ENCODE measurements around the gene CFAP61.

CFAP61 gene

DNA sequence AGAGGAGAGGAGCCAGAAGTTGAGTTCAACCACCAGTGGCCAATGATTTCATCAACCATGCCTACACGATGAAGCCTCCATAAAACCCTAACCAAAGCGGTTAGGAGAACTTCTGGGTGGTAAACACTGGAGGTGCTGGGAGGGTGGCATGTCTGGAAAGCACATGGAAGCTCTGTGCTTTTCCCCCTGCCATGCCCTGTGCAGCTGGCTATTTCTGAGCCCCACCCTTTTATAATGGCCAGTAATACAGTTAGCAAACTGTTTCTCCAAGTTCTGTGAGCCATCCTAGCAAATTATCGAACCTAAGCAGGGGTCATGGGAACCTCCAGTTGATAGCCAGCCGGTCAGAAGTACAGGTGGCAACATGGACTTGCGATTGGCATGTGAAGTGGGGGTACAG is 167.8 kb downstream of the CFAP61 start:
- Histone ChIP-seq H3K36me3 (ENCODE audit: control insufficient read depth, insufficient read depth, low read length) (no peaks in the 10 kb centered on the region), H3K27me3 (ENCODE audit: control insufficient read depth, insufficient read depth, low read length) (no peaks in the 10 kb centered on the region), H3K27ac (ENCODE audit: low read depth, low read length) (no peak overlapping the region), H3K9ac (ENCODE audit: low read depth, low read length) (no peak overlapping the region), H3K4me1 (ENCODE audit: control insufficient read depth, insufficient read depth, low read length) (peaks cover 21% of the 10 kb centered on the region), H3K4me3 (ENCODE audit: low read depth, low read length) (no peak overlapping the region), H3K9me3 (ENCODE audit: control insufficient read depth, insufficient read depth, low read length) (peaks cover 2% of the 10 kb centered on the region; the same call in 1 of the 2 replicates)

DNA sequence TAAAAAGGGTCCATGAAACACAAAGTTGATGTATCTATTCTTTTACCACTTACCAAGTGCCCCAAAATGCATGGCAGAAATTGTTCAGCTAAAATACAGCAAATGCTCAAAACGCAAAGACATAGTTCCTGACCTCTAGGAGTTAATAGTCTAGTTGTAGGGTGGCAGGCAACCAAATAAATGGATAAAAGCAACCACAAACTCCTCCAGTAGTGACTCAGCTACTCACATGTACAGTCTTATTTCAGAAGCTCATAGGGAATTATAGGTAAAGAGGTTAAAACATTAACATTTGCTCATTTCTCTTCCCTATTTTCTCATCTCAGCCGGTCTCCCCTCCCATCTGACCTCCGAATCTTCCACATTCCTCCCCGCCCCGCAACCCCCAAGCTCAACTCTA is 171.6 kb downstream of the CFAP61 start:
- Histone ChIP-seq H3K36me3 (ENCODE audit: control insufficient read depth, insufficient read depth, low read length) (no peaks in the 10 kb centered on the region), H3K9me3 (ENCODE audit: control insufficient read depth, insufficient read depth, low read length) (no peaks in the 10 kb centered on the region), H3K4me3 (ENCODE audit: low read depth, low read length) (no peak overlapping the region), H3K4me1 (ENCODE audit: control insufficient read depth, insufficient read depth, low read length) (peaks cover 12% of the 10 kb centered on the region; the same call in 1 of the 2 replicates), H3K27me3 (ENCODE audit: control insufficient read depth, insufficient read depth, low read length) (no peaks in the 10 kb centered on the region), H3K9ac (ENCODE audit: low read depth, low read length) (no peak overlapping the region), H3K27ac (ENCODE audit: low read depth, low read length) (no peak overlapping the region)

DNA sequence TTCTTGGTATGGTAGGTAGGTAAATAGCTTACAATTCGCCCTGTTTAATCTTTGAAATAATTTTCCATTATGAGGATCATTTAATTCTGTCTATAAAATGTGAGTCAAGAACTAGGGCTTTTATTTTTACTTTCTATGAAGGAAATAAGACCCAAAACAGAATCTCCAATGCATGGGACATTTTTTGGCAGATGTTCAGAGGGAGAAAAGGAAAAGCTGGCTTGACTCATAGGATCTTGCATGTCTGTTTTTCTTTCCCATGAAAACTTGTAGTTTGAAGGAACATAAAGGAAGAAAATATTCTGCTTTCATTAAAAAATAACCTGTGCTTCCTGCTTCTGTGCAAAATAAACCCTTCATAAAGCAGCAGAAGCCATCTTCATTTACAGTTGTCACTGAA is 172.5 kb downstream of the CFAP61 start:
- H3K27me3 ChIP-seq (ENCODE audit: control insufficient read depth, insufficient read depth, low read length) = no peaks in the 10 kb centered on the region
- no peaks in the 10 kb centered on the region for H3K36me3 ChIP-seq (ENCODE audit: control insufficient read depth, insufficient read depth, low read length)
- no peaks in the 10 kb centered on the region for H3K9me3 ChIP-seq (ENCODE audit: control insufficient read depth, insufficient read depth, low read length)

DNA sequence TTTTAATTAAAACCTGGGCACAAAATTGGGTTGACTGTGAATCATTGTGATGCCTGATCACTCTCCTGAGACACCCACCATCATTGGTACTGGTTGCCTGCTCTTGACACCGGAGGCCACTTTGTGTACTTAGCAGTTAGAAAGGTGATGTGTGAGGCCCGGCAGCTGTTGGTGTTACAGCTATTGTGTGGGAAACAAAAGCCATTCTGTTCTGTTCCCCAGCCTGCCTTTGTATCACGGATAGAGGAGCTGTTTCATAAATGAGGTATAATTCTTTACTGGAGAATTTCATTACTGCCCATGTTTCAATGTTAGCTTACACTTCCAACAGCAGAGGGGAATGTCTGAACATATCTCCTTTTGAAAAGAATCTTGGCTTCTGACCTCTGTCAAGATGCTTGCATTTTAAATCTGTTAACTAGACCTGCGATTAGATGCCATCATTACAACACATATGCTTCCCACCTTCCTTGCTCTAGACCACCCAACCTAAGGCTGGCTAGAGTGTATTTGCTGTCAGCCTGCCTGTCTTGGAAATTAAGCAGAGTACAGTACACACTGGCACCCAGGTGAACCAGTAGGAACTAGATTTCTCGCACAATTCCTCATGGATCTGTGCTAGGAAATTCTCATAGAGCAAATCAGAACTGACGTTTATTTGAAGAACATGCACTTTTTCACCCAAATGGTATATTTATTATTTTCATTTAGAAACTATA is 173.2 kb downstream of the CFAP61 start:
- Histone ChIP-seq H3K9me3 (ENCODE audit: control insufficient read depth, insufficient read depth, low read length) (no peaks in the 10 kb centered on the region), H3K4me3 (ENCODE audit: low read depth, low read length) (no peak overlapping the region), H3K27me3 (ENCODE audit: control insufficient read depth, insufficient read depth, low read length) (no peaks in the 10 kb centered on the region), H3K27ac (ENCODE audit: low read depth, low read length) (no peak overlapping the region), H3K9ac (ENCODE audit: low read depth, low read length) (no peak overlapping the region), H3K4me1 (ENCODE audit: control insufficient read depth, insufficient read depth, low read length) (peaks cover 12% of the 10 kb centered on the region; the same call in 1 of the 2 replicates), H3K36me3 (ENCODE audit: control insufficient read depth, insufficient read depth, low read length) (no peaks in the 10 kb centered on the region)

More for the DNA sequence above, 172.5 kb downstream of the CFAP61 start:
- Histone ChIP-seq H3K4me1 (ENCODE audit: control insufficient read depth, insufficient read depth, low read length) (peaks cover 12% of the 10 kb centered on the region; the same call in 1 of the 2 replicates), H3K27ac (ENCODE audit: low read depth, low read length) (no peak overlapping the region), H3K4me3 (ENCODE audit: low read depth, low read length) (no peak overlapping the region), H3K9ac (ENCODE audit: low read depth, low read length) (no peak overlapping the region)

DNA sequence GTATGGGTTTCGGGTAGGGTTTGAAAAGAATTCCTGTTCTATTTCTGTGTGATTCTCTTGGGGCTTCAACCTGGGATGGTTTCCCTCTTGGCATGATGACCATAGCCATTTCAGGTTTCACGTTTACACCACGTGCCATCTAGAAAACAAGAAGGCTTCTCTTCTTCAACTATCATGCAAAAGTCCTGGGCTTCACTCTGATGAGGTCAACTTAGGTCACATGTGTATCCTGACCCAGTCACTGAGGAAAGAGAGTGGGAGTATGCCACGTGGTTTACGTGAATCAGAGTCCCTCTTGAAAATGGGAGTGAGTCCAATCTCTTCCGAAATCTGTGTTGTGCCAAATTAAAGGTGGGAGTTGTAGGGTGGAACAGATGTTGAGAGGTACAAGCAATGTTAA is 174.2 kb downstream of the CFAP61 start:
- no peak overlapping the region for H3K27ac ChIP-seq (ENCODE audit: low read depth, low read length)

DNA sequence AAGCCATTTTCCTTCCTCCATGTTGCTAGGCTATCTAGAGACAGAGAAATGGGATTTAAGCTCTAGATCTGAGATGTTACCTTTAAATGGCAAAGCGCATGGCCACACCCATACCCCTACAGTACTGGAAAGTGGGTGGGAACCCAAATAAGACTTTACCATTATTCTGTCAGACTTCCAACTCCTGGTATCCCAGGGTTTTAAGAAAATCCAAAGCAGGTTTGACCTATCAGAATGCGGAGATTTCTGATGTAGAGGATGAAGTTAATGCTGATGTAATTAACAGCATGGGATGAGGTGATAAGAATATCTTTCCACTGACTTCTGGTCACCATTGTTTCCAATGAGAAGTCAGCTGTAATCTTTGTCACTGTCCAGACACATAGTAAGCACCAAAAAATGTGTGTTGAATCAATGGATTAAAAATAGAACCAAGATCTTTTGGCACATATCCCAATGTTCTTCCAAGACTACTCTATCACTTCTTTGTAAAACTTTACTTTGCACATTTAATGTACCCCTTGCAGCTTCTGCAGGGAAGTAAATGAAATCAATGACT is 174.8 kb downstream of the CFAP61 start:
- Histone ChIP-seq H3K9ac (ENCODE audit: low read depth, low read length) (no peak overlapping the region), H3K36me3 (ENCODE audit: control insufficient read depth, insufficient read depth, low read length) (no peaks in the 10 kb centered on the region), H3K4me3 (ENCODE audit: low read depth, low read length) (no peak overlapping the region), H3K9me3 (ENCODE audit: control insufficient read depth, insufficient read depth, low read length) (no peaks in the 10 kb centered on the region), H3K4me1 (ENCODE audit: control insufficient read depth, insufficient read depth, low read length) (peaks cover 12% of the 10 kb centered on the region; the same call in 1 of the 2 replicates), H3K27me3 (ENCODE audit: control insufficient read depth, insufficient read depth, low read length) (no peaks in the 10 kb centered on the region), H3K27ac (ENCODE audit: low read depth, low read length) (no peak overlapping the region)

More for the DNA sequence above, 174.2 kb downstream of the CFAP61 start:
- Histone ChIP-seq H3K36me3 (ENCODE audit: control insufficient read depth, insufficient read depth, low read length) (no peaks in the 10 kb centered on the region), H3K9me3 (ENCODE audit: control insufficient read depth, insufficient read depth, low read length) (no peaks in the 10 kb centered on the region), H3K4me3 (ENCODE audit: low read depth, low read length) (no peak overlapping the region), H3K4me1 (ENCODE audit: control insufficient read depth, insufficient read depth, low read length) (peaks cover 12% of the 10 kb centered on the region; the same call in 1 of the 2 replicates), H3K9ac (ENCODE audit: low read depth, low read length) (no peak overlapping the region), H3K27me3 (ENCODE audit: control insufficient read depth, insufficient read depth, low read length) (no peaks in the 10 kb centered on the region)

DNA sequence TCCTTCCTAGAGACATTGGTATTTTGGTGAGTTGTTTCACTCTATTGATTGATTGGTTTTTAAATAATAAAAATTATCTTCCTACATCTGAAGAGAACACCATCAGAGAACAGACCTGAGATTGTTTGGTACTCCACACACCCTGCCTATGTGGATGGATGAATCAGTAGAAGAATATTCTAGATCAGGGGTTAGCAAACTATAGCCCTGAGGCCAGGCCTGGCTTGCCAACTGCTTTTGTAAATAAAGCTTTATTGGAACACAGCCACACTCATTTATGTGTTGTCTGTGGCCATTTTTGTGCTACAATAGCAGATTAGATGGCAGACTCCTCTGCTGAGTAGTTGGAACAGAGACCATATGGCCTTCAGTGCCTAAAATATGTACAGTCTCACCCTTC is 176.0 kb downstream of the CFAP61 start:
- Histone ChIP-seq H3K9me3 (ENCODE audit: control insufficient read depth, insufficient read depth, low read length) (no peaks in the 10 kb centered on the region), H3K4me1 (ENCODE audit: control insufficient read depth, insufficient read depth, low read length) (peaks cover 12% of the 10 kb centered on the region; the same call in 1 of the 2 replicates), H3K27ac (ENCODE audit: low read depth, low read length) (no peak overlapping the region), H3K4me3 (ENCODE audit: low read depth, low read length) (no peak overlapping the region), H3K27me3 (ENCODE audit: control insufficient read depth, insufficient read depth, low read length) (no peaks in the 10 kb centered on the region), H3K36me3 (ENCODE audit: control insufficient read depth, insufficient read depth, low read length) (no peaks in the 10 kb centered on the region), H3K9ac (ENCODE audit: low read depth, low read length) (no peak overlapping the region)

DNA sequence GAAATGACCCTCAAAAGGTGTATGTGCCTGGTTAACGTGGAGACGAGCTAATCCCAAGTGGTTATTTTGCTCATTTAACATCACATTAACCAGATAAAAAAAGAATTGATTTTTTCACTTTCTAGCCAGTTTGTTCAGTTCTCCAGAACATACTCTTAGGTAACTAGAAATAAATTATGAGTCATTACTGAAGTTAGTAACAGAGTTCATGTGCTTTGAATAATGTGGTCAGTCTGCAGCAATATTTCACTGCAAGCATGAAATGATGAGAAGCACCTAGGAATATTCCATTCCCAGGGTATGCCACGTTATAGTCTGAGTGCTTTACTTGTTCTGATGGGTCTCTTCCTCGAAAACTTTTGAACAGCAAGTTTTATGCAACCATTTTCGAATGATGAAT is 177.3 kb downstream of the CFAP61 start:
- no peak overlapping the region for H3K9ac ChIP-seq (ENCODE audit: low read depth, low read length)
- no peak overlapping the region for H3K4me3 ChIP-seq (ENCODE audit: low read depth, low read length)
- no peaks in the 10 kb centered on the region for H3K9me3 ChIP-seq (ENCODE audit: control insufficient read depth, insufficient read depth, low read length)
- H3K4me1 ChIP-seq (ENCODE audit: control insufficient read depth, insufficient read depth, low read length) = peaks cover 12% of the 10 kb centered on the region; the same call in 1 of the 2 replicates
- H3K36me3 ChIP-seq (ENCODE audit: control insufficient read depth, insufficient read depth, low read length) = no peaks in the 10 kb centered on the region
- no peaks in the 10 kb centered on the region for H3K27me3 ChIP-seq (ENCODE audit: control insufficient read depth, insufficient read depth, low read length)
- H3K27ac ChIP-seq (ENCODE audit: low read depth, low read length) = no peak overlapping the region

DNA sequence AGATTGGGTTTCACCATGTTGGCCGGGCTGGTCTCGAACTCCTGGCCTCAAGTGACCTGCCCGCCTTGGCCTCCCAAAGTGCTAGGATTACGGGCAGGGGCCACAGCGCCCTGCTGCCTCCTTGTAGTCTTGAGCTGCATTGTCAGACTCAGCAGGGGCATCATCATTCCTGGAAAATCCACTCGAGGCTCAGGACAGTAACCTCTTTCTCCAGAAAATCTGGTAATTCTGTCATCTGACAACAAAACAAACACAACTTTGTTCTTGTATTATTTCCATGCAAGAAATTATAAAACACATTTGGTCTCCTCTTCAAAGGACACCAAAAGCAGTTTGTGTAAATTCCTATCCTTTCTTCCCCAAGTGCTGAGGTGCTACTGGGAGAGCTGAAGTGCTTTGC is 178.4 kb downstream of the CFAP61 start:
- H3K9me3 ChIP-seq (ENCODE audit: control insufficient read depth, insufficient read depth, low read length) = no peaks in the 10 kb centered on the region
- no peaks in the 10 kb centered on the region for H3K27me3 ChIP-seq (ENCODE audit: control insufficient read depth, insufficient read depth, low read length)
- H3K4me3 ChIP-seq (ENCODE audit: low read depth, low read length) = no peak overlapping the region
- H3K9ac ChIP-seq (ENCODE audit: low read depth, low read length) = no peak overlapping the region
- H3K27ac ChIP-seq (ENCODE audit: low read depth, low read length) = no peak overlapping the region
- H3K36me3 ChIP-seq (ENCODE audit: control insufficient read depth, insufficient read depth, low read length) = no peaks in the 10 kb centered on the region
- H3K4me1 ChIP-seq (ENCODE audit: control insufficient read depth, insufficient read depth, low read length) = peaks cover under 1% of the 10 kb centered on the region; the same call in 1 of the 2 replicates

DNA sequence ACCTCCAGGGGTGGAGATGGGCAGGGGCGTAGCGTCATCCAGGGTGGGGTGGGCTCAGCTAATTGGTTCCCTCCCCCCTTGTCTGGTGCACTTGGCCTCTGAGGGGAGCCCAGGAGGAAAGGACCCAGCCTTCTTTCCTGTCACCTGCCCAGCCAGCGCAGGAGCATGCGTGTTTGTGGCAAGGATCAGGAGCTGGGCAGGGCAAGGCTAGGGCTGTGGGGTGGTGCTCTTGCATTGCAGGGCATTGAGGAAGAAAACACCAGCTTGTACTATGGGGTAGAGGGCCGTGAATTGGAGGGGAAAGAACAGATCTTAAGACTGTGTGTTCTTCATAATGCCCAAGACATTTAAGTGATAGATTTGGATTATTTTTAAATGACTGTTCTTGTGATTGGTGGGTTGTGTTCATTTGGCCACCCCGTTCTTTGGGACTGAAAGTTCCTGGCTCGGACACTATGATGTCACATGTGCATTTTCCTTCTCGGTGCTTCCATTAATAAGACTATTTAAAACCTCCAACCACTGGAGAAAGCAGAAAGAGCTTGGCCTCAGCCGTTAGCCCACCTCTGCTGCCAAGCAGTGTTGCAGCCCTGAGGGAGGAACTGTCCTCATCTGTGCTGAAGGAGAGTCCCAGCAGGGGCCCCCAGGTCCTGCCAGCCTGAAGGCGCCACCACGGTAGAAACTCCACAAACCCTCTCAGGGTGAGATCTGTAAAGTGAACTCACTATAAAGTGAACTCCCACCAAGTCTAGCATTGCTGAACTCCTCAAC is 179.4 kb downstream of the CFAP61 start:
- no peaks in the 10 kb centered on the region for H3K4me1 ChIP-seq (ENCODE audit: control insufficient read depth, insufficient read depth, low read length)
- no peak overlapping the region for H3K27ac ChIP-seq (ENCODE audit: low read depth, low read length)
- H3K36me3 ChIP-seq (ENCODE audit: control insufficient read depth, insufficient read depth, low read length) = no peaks in the 10 kb centered on the region
- no peaks in the 10 kb centered on the region for H3K9me3 ChIP-seq (ENCODE audit: control insufficient read depth, insufficient read depth, low read length)
- H3K9ac ChIP-seq (ENCODE audit: low read depth, low read length) = no peak overlapping the region
- no peak overlapping the region for H3K4me3 ChIP-seq (ENCODE audit: low read depth, low read length)
- H3K27me3 ChIP-seq (ENCODE audit: control insufficient read depth, insufficient read depth, low read length) = no peaks in the 10 kb centered on the region

DNA sequence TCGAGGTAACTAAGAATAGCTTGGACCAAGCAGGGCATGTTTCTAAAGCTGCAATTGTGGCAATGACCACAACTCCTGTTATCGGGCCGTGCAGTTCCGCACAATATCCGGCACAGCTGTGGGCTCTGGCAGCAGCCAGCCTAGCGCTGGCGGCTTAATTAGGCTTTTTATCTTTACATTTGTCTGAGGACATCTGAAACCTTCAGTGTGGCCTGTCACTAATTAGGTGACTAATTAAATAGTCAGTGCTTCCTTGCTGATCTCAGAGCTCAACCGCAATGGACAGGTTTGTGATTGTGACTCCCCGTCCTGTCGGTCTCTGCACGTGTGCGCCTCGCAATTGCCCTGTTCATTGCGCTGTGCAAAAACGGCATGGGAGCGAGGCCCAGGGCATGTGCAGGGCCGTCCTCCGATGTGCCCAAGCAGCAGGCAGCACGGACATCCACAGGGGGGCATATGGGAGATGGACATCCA is 180.7 kb downstream of the CFAP61 start:
- Histone ChIP-seq H3K36me3 (ENCODE audit: control insufficient read depth, insufficient read depth, low read length) (no peaks in the 10 kb centered on the region), H3K4me1 (ENCODE audit: control insufficient read depth, insufficient read depth, low read length) (no peaks in the 10 kb centered on the region), H3K4me3 (ENCODE audit: low read depth, low read length) (no peak overlapping the region), H3K9ac (ENCODE audit: low read depth, low read length) (no peak overlapping the region), H3K27ac (ENCODE audit: low read depth, low read length) (no peak overlapping the region), H3K9me3 (ENCODE audit: control insufficient read depth, insufficient read depth, low read length) (no peaks in the 10 kb centered on the region), H3K27me3 (ENCODE audit: control insufficient read depth, insufficient read depth, low read length) (no peaks in the 10 kb centered on the region)

Measured in HUES48 (cell line).